Sigmoid colon (tissue), 7 donors: ENCODE measurements around the gene TXNDC15. TPM values are rescaled to one million over a fixed set of nuclear protein-coding genes. Genes with fewer than 3 reads are reported as not detected.

Experiments
- polyA plus RNA-seq, 3 donors: library from polyadenylated mRNA; stranded (reverse); fragments of 200-250 nt; gene quantifications; one replicate each; pipeline ENCODE4 v1.2.3, GENCODE V29; 2013
- small RNA-seq, 3 donors: library from RNA; depleted of rRNA; stranded (forward); fragments of <200 nt; gene quantifications; one replicate each; pipeline ENCODE3, GENCODE V24; 2016
- total RNA-seq, 4 donors: library from RNA; depleted of rRNA; stranded (reverse); fragments of >200 nt; gene quantifications; one replicate each; pipeline ENCODE4 v1.1.0, GENCODE V29; 2016
- donor health status: healthy with polysubstance abuse.
- donor health status: Bipolar disorder and iron deficiency.
- donor health status: healthy.

TXNDC15 gene
- total and polyA plus RNA-seq, 7 donors, result 13.6 to 123 (median 69.0) TPM

Small RNAs within 50 kb of the gene (small RNA-seq; reads per million reads assigned to genes)
- gene MIR4461, result 0 reads per million in 3 donors
- 0 to 0.06 (median 0) reads per million in 3 donors for gene MTND3P25
- 0 reads per million in 3 donors for gene MTND4LP30

Other genes with a start within 250 kb of the TXNDC15 start
- gene SAR1B, start 241.5 kb upstream of the TXNDC15 start, total RNA-seq, result 10 to 100 TPM; 19.4 to 41.3 (median 36.3) TPM
- gene SAR1B, start 241.5 kb upstream of the TXNDC15 start, polyA plus RNA-seq, result 10 to 100 TPM; 18.6 to 40.7 (median 32.8) TPM
- 10 to 100 TPM; 14.8 to 21.0 (median 17.0) TPM for gene SEC24A, start 225.6 kb upstream of the TXNDC15 start, total RNA-seq
- gene SEC24A, start 225.6 kb upstream of the TXNDC15 start, polyA plus RNA-seq, result 10 to 100 TPM in 2 of 3 donors, 1 to 10 TPM in 1; 7.2 to 11.8 (median 11.2) TPM
- gene CAMLG, start 135.8 kb upstream of the TXNDC15 start, total RNA-seq, result 10 to 100 TPM; 60.5 to 81.3 (median 65.1) TPM
- 10 to 100 TPM; 27.0 to 54.7 (median 28.9) TPM for gene CAMLG, start 135.8 kb upstream of the TXNDC15 start, polyA plus RNA-seq
- 10 to 100 TPM; 35.0 to 53.6 (median 41.9) TPM for gene DDX46, start 115.6 kb upstream of the TXNDC15 start, total RNA-seq
- gene DDX46, start 115.6 kb upstream of the TXNDC15 start, polyA plus RNA-seq, result 10 to 100 TPM; 11.4 to 26.4 (median 13.2) TPM
- gene C5orf24, start 28.4 kb upstream of the TXNDC15 start, total RNA-seq, result 10 to 100 TPM; 38.0 to 82.0 (median 70.8) TPM
- 10 to 100 TPM; 12.6 to 15.7 (median 15.0) TPM for gene C5orf24, start 28.4 kb upstream of the TXNDC15 start, polyA plus RNA-seq
- 10 to 100 TPM in 1 of 4 donors, 1 to 10 TPM in 3; 4.2 to 10.8 (median 7.8) TPM for gene PCBD2, start 30.8 kb downstream of the TXNDC15 start, total RNA-seq
- gene PCBD2, start 30.8 kb downstream of the TXNDC15 start, polyA plus RNA-seq, result 10 to 100 TPM in 1 of 3 donors, 1 to 10 TPM in 2; 7.6 to 10.6 (median 8.4) TPM
- gene CATSPER3, start 93.5 kb downstream of the TXNDC15 start, total RNA-seq, result 1 to 10 TPM in 1 of 4 donors, not detected in 3; 1.4 TPM
- gene CATSPER3, start 93.5 kb downstream of the TXNDC15 start, polyA plus RNA-seq, result 1 to 10 TPM in 1 of 3 donors, under 1 TPM in 1, not detected in 1; 0.57 to 1.2 TPM
- gene PITX1, start 159.9 kb downstream of the TXNDC15 start, total RNA-seq, result 1 to 10 TPM; 1.6 to 5.8 (median 3.5) TPM
- 1 to 10 TPM; 6.0 to 7.2 (median 6.3) TPM for gene PITX1, start 159.9 kb downstream of the TXNDC15 start, polyA plus RNA-seq